Stimulated activated CD4-positive, alpha-beta T cell treated with anti-CD3 and anti-CD28 coated beads, Interleukin-1b, Interleukin-23, amount 100 ng/mL, for 48 hours (primary cell): ENCODE data around the gene VPS37D.
"Not testable (repeated sequence)": the region's sequence is repeated elsewhere in the genome, so short reads cannot be mapped to it uniquely, and the experiment has no call there.

Source experiments
- DNase-seq: peaks from one replicate; pipeline ENCODE4 v3.0.0-alpha.2; 2020

The VPS37D gene

DNA sequence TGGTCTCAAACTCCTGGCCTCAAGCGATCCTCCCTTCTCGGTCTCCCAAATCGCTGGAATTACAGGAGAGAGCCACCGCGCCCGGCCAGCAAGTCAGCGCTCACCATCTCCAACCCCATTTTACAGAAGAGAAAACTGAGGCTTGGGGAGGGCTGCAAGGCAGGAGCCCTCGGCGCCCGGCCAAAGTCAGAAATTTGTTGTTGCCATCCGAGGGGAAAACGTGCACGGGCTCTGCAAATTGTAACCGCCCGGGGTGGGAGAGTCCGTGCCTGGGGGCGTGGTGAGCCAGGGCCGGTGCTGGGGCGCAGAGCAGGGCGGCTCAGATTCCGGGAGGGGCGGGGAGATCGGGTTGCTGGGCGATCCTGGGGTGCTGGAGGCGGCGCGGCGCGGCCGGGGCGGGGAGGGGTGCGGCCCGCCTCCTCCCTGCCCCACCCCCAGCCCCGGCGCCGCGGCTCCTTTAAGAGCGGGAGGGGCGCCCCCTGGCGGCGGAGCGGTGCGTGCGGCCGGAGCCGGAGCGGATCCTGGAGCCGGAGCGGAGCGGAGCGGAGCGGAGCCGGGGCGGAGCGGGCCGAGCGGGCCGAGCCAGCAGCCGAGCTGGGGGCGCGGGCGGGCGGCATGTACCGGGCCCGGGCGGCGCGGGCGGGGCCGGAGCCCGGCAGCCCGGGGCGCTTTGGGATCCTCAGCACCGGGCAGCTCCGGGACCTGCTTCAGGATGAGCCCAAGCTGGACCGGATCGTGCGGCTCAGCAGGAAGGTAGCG lies at the start of gene VPS37D:
TSS of gene VPS37D (plus strand) at position 488 of the 759 bp plus-strand sequence. CDS start at position 616, 128 bp downstream.
- peak; percentile 90 for DNase-seq

- DNase-seq, result no peak
These were observed 49.1 kb upstream of the VPS37D start for GRCh38 chr7:73618538-73618937.

DNA sequence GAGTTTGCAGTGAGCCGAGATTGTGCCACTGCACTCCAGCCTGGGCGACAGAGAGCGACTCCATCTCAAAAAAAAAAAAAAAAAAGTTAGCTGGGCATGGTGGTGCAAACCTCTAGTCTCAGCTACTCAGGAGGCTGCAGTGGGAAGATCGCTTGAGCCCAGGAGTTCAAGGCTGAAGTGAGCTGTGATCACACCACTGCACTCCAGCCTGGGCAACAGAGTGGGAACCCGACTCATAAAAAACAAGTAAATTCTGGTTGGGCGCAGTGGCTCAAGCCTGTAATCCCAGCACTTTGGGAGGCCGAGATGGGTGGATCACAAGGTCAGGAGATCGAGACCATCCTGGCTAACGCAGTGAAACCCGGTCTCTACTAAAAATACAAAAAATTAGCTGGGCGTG lies 48.2 kb upstream of the VPS37D start:
- not testable (repeated sequence) for DNase-seq

GRCh38 chr7:73621168-73622063 lies 46.2 kb upstream of the VPS37D start:
- DNase-seq, result no peak

GRCh38 chr7:73622527-73622908 lies 45.1 kb upstream of the VPS37D start:
- DNase-seq, result no peak

GRCh38 chr7:73622909-73623797 lies 44.5 kb upstream of the VPS37D start:
- no peak for DNase-seq

DNA sequence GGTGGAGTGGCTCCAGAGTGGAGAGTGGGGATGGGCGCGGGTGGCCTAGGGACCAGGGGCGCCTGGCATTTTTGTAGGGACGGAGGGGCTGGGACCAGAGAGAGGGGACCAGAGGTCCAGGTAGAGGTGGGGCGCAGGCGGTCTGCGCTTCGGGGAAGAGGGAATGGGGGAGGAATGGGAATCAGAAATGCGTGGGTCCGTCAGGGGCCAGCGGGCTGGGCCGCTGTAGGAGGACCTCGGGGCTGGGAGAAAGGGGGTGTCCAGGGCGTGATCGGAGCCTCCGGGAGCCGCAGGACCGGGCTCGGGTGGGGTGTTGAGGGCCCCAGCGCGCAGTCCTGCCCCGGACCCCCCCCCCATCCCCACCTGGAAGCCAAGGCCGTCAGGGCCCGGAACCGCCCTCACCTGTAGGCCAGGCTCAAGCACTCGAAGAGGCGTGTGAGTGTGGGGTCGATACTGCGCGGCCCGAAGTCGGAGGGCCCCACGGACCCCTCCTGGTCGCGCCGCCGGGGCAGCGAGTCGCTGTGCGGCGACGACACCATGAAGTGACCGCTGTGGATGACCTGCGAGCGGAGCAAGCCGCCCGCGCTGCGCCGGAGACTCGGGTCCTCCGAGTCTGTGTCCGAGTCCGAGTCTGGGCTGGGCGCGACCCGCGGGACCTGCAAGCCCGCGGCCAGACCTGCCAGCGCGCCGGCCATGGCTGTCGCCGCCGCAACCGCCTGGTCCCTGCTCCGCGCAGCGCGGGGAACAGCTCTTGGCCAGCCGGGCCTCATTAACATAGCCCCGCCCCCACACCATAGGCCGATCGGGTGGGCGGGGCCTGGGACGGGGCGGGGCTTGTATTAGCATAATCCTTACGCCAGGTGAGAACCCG lies 43.6 kb upstream of the VPS37D start, which contains the start of gene MLXIPL:
TSS of gene MLXIPL (minus strand) at position 725 of the 871 bp plus-strand sequence. CDS start at position 695, 30 bp downstream.
- DNase-seq, result peak; percentile 66

GRCh38 chr7:73624669-73625001 lies 43.0 kb upstream of the VPS37D start:
- no peak for DNase-seq

GRCh38 chr7:73625276-73625675 lies 42.4 kb upstream of the VPS37D start:
- no peak for DNase-seq

- no peak for DNase-seq
These were observed 40.8 kb upstream of the VPS37D start for GRCh38 chr7:73626814-73627213.

DNA sequence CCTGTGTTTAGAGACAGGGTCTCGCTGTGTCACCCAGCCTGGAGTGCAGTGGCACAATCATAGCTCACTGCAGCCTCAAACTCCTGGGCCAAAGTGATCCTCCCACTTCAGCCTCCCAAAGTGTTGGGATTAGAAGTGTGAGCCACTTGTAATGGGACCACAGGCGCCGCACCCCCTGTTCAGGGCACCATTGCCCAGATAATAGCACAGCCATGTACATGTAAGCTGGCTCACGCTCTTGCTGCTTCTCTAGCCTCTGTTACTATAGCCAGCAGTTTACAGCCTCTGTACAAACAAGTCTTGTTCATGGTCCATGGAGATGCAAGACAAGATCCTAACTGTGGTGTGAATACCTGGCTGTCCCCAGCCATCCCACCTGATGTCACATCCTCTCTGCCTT lies 39.1 kb upstream of the VPS37D start:
- DNase-seq, result no peak

GRCh38 chr7:73631558-73631957 lies 36.1 kb upstream of the VPS37D start:
- no peak for DNase-seq

DNA sequence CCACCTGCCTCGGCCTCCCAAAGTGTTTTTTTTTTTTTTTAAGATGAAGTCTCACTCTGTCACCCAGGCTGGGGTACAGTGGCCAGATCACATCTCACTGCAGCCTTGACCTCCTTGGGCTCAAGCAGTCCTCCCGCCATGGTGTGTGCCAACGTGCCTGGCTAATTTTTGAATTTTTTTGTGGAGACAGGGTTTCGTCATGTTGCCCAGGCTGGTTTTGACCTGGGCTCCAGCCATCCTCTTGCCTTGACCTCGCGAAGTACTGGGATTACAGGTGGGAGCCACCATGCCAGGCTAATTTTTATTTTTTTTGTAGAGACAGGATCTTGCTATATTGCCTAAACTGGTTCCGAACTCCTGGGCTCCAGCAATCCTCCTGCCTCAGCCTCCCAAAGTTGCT lies 34.3 kb upstream of the VPS37D start:
- DNase-seq, result no peak

GRCh38 chr7:73633844-73634243 lies 33.8 kb upstream of the VPS37D start:
- DNase-seq, result no peak

DNA sequence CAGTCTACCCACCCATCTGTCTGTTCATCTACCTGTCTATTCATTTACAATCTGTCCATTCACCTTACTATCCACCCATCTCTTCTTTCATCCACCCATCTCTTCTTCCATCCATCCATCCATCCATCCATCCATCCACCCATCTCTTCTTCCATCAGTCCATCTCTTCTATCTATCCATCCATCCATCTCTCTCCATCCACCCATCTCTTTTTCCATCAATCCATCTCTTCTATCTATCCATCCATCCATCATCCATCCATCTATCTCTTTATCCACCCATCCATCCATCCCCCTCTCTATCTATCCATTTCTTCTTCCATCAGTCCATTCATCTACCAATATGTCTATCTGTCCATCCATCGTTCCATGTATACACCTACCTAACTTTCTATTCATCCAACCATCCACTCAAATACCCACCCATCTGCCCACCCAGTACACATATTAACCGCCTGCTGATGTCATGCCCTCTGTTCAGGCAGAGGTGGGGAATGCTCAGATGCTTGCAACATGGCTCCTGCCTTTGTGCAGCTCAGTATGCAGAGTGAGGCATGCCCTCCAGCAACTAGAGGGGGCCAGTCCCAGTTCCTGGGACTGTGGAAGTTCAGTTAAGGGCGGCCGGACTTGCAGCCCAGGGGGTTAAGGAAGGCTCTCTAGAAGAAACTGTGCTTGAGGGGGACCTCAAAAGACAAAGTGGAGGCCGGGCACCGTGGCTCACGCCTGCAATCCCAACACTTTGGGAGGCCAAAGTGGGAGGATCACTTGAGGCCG lies 32.0 kb upstream of the VPS37D start:
- no peak for DNase-seq

- DNase-seq, result no peak
These were observed 28.7 kb upstream of the VPS37D start for GRCh38 chr7:73638911-73639310.

- DNase-seq, result no peak
These were observed 24.8 kb upstream of the VPS37D start for GRCh38 chr7:73642834-73643233.

GRCh38 chr7:73644688-73645286 lies 22.8 kb upstream of the VPS37D start:
- DNase-seq, result no peak

DNA sequence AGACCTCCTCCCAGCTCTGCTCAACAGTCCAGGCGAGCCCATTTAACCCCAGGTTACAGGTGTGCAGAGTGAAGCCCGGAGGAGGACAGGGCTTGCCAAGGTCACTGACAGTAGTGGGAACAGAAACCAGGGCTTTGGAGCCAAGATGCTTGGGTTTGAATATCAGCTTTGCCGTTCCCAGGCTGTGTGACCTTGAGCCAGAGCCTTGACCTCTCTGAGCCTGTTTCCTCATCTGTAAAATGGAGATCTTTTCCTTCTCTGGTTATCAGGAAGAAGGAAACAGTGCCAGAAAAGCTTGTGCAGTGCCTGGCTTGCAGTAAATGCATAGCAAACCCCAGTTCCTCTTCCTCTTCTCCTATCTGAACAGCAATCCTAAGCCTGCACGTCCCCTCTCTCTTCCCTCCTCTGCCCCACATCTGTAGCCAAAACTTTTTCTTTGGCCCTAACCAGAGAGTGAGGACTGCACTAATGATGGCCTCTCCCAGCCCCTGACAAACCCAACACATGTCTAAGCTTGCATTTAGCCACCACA lies 21.9 kb upstream of the VPS37D start:
- no peak for DNase-seq
